22Rv1 (cell line): Measurements from ENCODE around the gene LEMD1.
"Not testable (repeated sequence)": the region's sequence is repeated elsewhere in the genome, so short reads cannot be mapped to it uniquely, and the experiment has no call there.

Experiments used
- ZFX ChIP-seq: fragments of 450-650 bp; IDR thresholded peaks from 2 replicates; pipeline ENCODE4 v1.6.1; 2017; ENCODE audit warnings: antibody characterized with exemption, borderline replicate concordance
- TF ChIP-seq, protein P1 (sequence below): fragments of 450-650 bp; IDR thresholded peaks from 2 replicates; pipeline ENCODE4 v1.5.1; 2017; ENCODE audit warnings: mild to moderate bottlenecking

GRCh38 chr1:205382990-205383389 lies 38.9 kb downstream of the LEMD1 start:
- TF ChIP-seq, protein P1, sequence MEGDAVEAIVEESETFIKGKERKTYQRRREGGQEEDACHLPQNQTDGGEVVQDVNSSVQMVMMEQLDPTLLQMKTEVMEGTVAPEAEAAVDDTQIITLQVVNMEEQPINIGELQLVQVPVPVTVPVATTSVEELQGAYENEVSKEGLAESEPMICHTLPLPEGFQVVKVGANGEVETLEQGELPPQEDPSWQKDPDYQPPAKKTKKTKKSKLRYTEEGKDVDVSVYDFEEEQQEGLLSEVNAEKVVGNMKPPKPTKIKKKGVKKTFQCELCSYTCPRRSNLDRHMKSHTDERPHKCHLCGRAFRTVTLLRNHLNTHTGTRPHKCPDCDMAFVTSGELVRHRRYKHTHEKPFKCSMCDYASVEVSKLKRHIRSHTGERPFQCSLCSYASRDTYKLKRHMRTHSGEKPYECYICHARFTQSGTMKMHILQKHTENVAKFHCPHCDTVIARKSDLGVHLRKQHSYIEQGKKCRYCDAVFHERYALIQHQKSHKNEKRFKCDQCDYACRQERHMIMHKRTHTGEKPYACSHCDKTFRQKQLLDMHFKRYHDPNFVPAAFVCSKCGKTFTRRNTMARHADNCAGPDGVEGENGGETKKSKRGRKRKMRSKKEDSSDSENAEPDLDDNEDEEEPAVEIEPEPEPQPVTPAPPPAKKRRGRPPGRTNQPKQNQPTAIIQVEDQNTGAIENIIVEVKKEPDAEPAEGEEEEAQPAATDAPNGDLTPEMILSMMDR = not testable (repeated sequence)
- TF ChIP-seq ZFX = not testable (repeated sequence)
